Measurements from ENCODE around the gene SEMA3D. TPM values are rescaled to one million over a fixed set of nuclear protein-coding genes. Genes with fewer than 3 reads are reported as not detected.

The SEMA3D gene
- total and polyA plus RNA-seq, 2 donors (not counting 1 experiment from before 2014, with no cell fraction given), result 0.46 to 0.59 TPM

GRCh38 chr7:85186083-85186520, 754 bp downstream of the SEMA3D start:
- Histone ChIP-seq H2AFZ (ENCODE audit: insufficient read depth, low read depth, low read length, poor library complexity, severe bottlenecking) (peak overlapping the region; percentile 94), H3K36me3 (replicated peaks in 1 of 2; ENCODE audit: control extremely low read depth in 1 of 2, control insufficient read depth in 1 of 2, extremely low read depth in 1 of 2, insufficient read depth in 2 of 2, low read length in 1 of 2) (no peaks in the 10 kb centered on the region), H3K4me1 (ENCODE audit: control insufficient read depth in 2 of 2, insufficient read depth in 2 of 2, low read length in 2 of 2) (peaks cover 12 to 22% of the 10 kb centered on the region in 2 donors), H3K9ac (ENCODE audit: low read length) (peak overlapping the region; percentile 75), H3K4me3 (ENCODE audit: control extremely low read depth in 1 of 5, extremely low read depth in 1 of 5, insufficient read depth in 1 of 5, low read depth in 2 of 5, low read length in 4 of 5) (peak overlapping the region; percentile 59 to 87 (median 74)), H3K9me3 (ENCODE audit: control extremely low read depth in 1 of 3, control insufficient read depth in 2 of 3, insufficient read depth in 1 of 3, low read length in 2 of 3) (no peaks in the 10 kb centered on the region), H3K27me3 (replicated peaks in 1 of 4; ENCODE audit: control extremely low read depth in 1 of 4, control insufficient read depth in 3 of 4, insufficient read depth in 4 of 4, low read length in 3 of 4) (peaks cover 0 to 25% (median 5%) of the 10 kb centered on the region in 4 experiments), H3K27ac (ENCODE audit: low read length in 2 of 2) (no peak overlapping the region), H3K79me2 (ENCODE audit: control insufficient read depth, insufficient read depth, low read length) (no peaks in the 10 kb centered on the region), H4K20me1 (ENCODE audit: control insufficient read depth, insufficient read depth, low read length, poor library complexity, severe bottlenecking) (no peaks in the 10 kb centered on the region), H3K4me2 (replicated peaks; ENCODE audit: low read depth, low read length, poor library complexity, severe bottlenecking) (peak overlapping the region; percentile 97)
- peaks cover 18% of the 10 kb centered on the region for H3K4me1 Mint-ChIP-seq
- H3K4me3 Mint-ChIP-seq, result peak overlapping the region; percentile 80
- WGBS (ENCODE audit: insufficient coverage), result 2% methylated on average over 27 of the region's 28 CpGs
- CTCF ChIA-PET, result interaction anchor here (0.7 to 4.4 kb wide), 13 partner anchors 10 to 367 kb away, joined by 3 to 35 read pairs (median 5); no protein-coding TSS in a partner anchor
- POLR2A ChIA-PET, result no interaction called here
- TF ChIP-seq EZH2 (IDR thresholded peaks at IDR 0.05; ENCODE audit: borderline replicate concordance, insufficient read depth, low read depth, low read length, poor library complexity, severe bottlenecking) (no peak), CTCF (IDR thresholded peaks at IDR 0.05) (no peak)
- DNase-seq, result no peak
- peak; percentile 50 for ATAC-seq (ENCODE audit: low read depth)
- intact Hi-C loops (cut with micrococcal nuclease), result loop anchor here (1.0 to 10.0 kb wide), 4 partner anchors 109 to 368 kb away; no protein-coding TSS in a partner anchor
- peaks cover 44% of the 10 kb centered on the region for H3K27me3 Mint-ChIP-seq
- no peak overlapping the region for H3K27ac Mint-ChIP-seq
- H3K9me3 Mint-ChIP-seq (ENCODE audit: insufficient read depth), result no peaks in the 10 kb centered on the region

- peak overlapping the region; percentile 80 for H3K4me3 Mint-ChIP-seq
- H3K9me3 ChIP-seq (ENCODE audit: control extremely low read depth in 1 of 3, control insufficient read depth in 2 of 3, insufficient read depth in 1 of 3, low read length in 2 of 3), result no peaks in the 10 kb centered on the region
- no peaks in the 10 kb centered on the region for H4K20me1 ChIP-seq (ENCODE audit: control insufficient read depth, insufficient read depth, low read length, poor library complexity, severe bottlenecking)
- peaks cover 44% of the 10 kb centered on the region for H3K27me3 Mint-ChIP-seq
- intact Hi-C loops (cut with micrococcal nuclease), result loop anchor here (1.0 to 10.0 kb wide), 4 partner anchors 109 to 369 kb away; no protein-coding TSS in a partner anchor
- H2AFZ ChIP-seq (ENCODE audit: insufficient read depth, low read depth, low read length, poor library complexity, severe bottlenecking), result peak overlapping the region; percentile 94
- WGBS (ENCODE audit: insufficient coverage), result 4% methylated on average over 38 of the region's 39 CpGs
- ChIA-PET POLR2A (no interaction called here), CTCF (interaction anchor here (1.4 to 4.4 kb wide), 8 partner anchors 13 to 368 kb away, joined by 4 to 35 read pairs (median 7); no protein-coding TSS in a partner anchor)
- H3K79me2 ChIP-seq (ENCODE audit: control insufficient read depth, insufficient read depth, low read length), result no peaks in the 10 kb centered on the region
- H3K4me3 ChIP-seq (ENCODE audit: control extremely low read depth in 1 of 5, extremely low read depth in 1 of 5, insufficient read depth in 1 of 5, low read depth in 2 of 5, low read length in 4 of 5), result peak overlapping the region; percentile 59 to 87 (median 74)
- H3K36me3 ChIP-seq (replicated peaks in 1 of 2; ENCODE audit: control extremely low read depth in 1 of 2, control insufficient read depth in 1 of 2, extremely low read depth in 1 of 2, insufficient read depth in 2 of 2, low read length in 1 of 2), result no peaks in the 10 kb centered on the region
- DNase-seq (peak; percentile 37), ATAC-seq (ENCODE audit: low read depth) (no peak)
- H3K27me3 ChIP-seq (replicated peaks in 1 of 4; ENCODE audit: control extremely low read depth in 1 of 4, control insufficient read depth in 3 of 4, insufficient read depth in 4 of 4, low read length in 3 of 4), result peaks cover 0 to 25% (median 5%) of the 10 kb centered on the region in 4 experiments
- H3K4me1 ChIP-seq (ENCODE audit: control insufficient read depth in 2 of 2, insufficient read depth in 2 of 2, low read length in 2 of 2), result peaks cover 12 to 22% of the 10 kb centered on the region in 2 donors
- no peak overlapping the region for H3K27ac Mint-ChIP-seq
- H3K9ac ChIP-seq (ENCODE audit: low read length), result peak overlapping the region; percentile 75
- H3K27ac ChIP-seq (ENCODE audit: low read length in 2 of 2), result no peak overlapping the region
- peaks cover 18% of the 10 kb centered on the region for H3K4me1 Mint-ChIP-seq
- H3K9me3 Mint-ChIP-seq (ENCODE audit: insufficient read depth), result peaks cover 3% of the 10 kb centered on the region
- H3K4me2 ChIP-seq (replicated peaks; ENCODE audit: low read depth, low read length, poor library complexity, severe bottlenecking), result peak overlapping the region; percentile 97
- TF ChIP-seq EZH2 (IDR thresholded peaks at IDR 0.05; ENCODE audit: borderline replicate concordance, insufficient read depth, low read depth, low read length, poor library complexity, severe bottlenecking), result no peak
- no peak for TF ChIP-seq CTCF (IDR thresholded peaks at IDR 0.05)
These were observed 1.3 kb downstream of the SEMA3D start for GRCh38 chr7:85185424-85186082.

All from B cell (primary cell).